AG10803 (cell line): ENCODE measurements around the gene RAB37.
A peak's percentile ranks its signal among the peaks of the same experiment; 100 is the strongest.

Experiments used
- DNase-seq: peaks from one replicate; pipeline ENCODE4 v3.0.0; 2010; ENCODE audit warnings: low read depth
- H3K4me3 ChIP-seq: 2 replicates; pipeline ENCODE4 v1.5.1; 2011; ENCODE audit warnings: mild to moderate bottlenecking, low read length, control low read depth
- TF ChIP-seq, protein P1 (sequence below): conservative IDR thresholded peaks from 2 replicates; pipeline ENCODE4 v1.5.1; 2011; ENCODE audit warnings: mild to moderate bottlenecking, low read length, control low read depth, inconsistent platforms

RAB37 gene

DNA sequence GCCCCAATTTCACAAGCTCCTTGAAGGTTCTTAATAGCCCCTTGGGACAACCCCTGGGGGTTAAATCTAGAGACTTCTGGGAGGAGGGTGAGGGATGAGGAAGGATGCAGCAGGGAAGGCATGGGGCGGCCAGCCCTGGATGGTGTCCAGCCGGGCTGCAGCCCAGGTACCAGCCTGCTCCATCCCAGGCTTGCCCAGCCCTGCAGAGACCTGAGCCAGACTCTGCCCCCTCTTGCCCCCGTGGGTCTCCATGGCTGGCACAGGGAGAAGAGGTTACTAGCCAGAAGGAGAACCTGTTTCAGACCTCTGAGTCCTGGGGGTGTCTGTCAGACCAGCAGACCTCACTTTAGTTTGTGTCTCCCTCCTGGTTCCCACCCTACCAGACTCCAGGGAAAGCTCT is 19.8 kb downstream of the RAB37 start:
- no peak for DNase-seq
- H3K4me3 ChIP-seq, result no peak overlapping the region
- TF ChIP-seq, protein P1, sequence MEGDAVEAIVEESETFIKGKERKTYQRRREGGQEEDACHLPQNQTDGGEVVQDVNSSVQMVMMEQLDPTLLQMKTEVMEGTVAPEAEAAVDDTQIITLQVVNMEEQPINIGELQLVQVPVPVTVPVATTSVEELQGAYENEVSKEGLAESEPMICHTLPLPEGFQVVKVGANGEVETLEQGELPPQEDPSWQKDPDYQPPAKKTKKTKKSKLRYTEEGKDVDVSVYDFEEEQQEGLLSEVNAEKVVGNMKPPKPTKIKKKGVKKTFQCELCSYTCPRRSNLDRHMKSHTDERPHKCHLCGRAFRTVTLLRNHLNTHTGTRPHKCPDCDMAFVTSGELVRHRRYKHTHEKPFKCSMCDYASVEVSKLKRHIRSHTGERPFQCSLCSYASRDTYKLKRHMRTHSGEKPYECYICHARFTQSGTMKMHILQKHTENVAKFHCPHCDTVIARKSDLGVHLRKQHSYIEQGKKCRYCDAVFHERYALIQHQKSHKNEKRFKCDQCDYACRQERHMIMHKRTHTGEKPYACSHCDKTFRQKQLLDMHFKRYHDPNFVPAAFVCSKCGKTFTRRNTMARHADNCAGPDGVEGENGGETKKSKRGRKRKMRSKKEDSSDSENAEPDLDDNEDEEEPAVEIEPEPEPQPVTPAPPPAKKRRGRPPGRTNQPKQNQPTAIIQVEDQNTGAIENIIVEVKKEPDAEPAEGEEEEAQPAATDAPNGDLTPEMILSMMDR, result no peak

GRCh38 chr17:74757502-74757901 is 20.4 kb downstream of the RAB37 start:
- TF ChIP-seq, protein P1, result no peak
- no peak for DNase-seq
- no peak overlapping the region for H3K4me3 ChIP-seq

- H3K4me3 ChIP-seq, result no peak overlapping the region
- TF ChIP-seq, protein P1, result no peak
- no peak for DNase-seq
These were observed 21.1 kb downstream of the RAB37 start for GRCh38 chr17:74757931-74758847.

- TF ChIP-seq, protein P1, result no peak
- peak; percentile 42 for DNase-seq
- H3K4me3 ChIP-seq, result no peak overlapping the region
These were observed 21.8 kb downstream of the RAB37 start for GRCh38 chr17:74758848-74759168.

GRCh38 chr17:74759243-74759801 is 22.3 kb downstream of the RAB37 start:
- DNase-seq, result no peak
- TF ChIP-seq, protein P1, result no peak
- no peak overlapping the region for H3K4me3 ChIP-seq

DNA sequence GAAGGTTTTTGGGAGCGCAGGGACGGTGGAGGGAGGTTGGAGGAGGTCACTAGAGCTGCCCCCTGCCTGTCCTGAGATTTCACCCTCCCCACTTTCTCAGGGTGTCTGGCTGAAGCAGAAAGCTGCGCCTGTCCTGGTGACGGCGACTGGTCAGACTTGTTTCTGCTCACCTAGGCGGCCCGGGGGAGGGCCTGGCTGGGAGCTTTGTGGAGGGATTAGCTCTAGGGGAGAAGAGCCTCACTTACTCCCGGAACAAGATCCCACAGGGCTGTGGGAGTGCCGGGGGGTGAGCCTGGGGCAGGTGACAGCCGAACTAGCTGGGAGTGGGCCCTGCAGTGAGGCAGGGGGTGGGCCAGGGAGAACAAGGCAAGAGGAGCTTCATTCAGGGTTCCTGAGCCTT is 22.9 kb downstream of the RAB37 start:
- no peak for DNase-seq
- TF ChIP-seq, protein P1, result no peak
- no peak overlapping the region for H3K4me3 ChIP-seq
